ENCODE results near the gene RAB3IP.
"Not testable (repeated sequence)": the region's sequence is repeated elsewhere in the genome, so short reads cannot be mapped to it uniquely, and the experiment has no call there.

Gene RAB3IP

GRCh38 chr12:69756088-69756755, 17.6 kb downstream of the RAB3IP start:
- DNase-seq (ENCODE audit: low read depth), result no peak

GRCh38 chr12:69758105-69758504, 19.4 kb downstream of the RAB3IP start:
- no peak for DNase-seq (ENCODE audit: low read depth)

DNA sequence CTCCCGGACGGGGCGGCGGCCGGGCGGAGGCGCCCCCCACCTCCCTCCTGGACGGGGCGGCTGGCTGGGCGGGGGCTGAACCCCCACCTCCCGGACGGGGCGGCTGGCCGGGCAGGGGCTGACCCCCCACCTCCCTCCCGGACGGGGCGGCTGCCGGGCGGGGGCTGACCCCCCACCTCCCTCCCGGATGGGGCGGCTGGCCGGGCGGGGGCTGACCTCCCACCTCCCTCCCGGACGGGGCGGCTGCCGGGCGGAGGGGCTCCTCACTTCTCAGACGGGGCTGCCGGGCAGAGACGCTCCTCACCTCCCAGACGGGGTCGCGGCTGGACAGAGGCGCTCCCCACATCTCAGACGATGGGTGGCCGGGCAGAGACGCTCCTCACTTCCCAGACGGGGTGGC, 20.9 kb downstream of the RAB3IP start:
- not testable (repeated sequence) for DNase-seq (ENCODE audit: low read depth)

- DNase-seq (ENCODE audit: low read depth), result no peak
Observed at GRCh38 chr12:69765515-69765914, 26.9 kb downstream of the RAB3IP start.

- no peak for DNase-seq (ENCODE audit: low read depth)
Observed at GRCh38 chr12:69766260-69766659, 27.6 kb downstream of the RAB3IP start.

GRCh38 chr12:69779928-69780327, 41.3 kb downstream of the RAB3IP start:
- no peak for DNase-seq (ENCODE audit: low read depth)

- DNase-seq (ENCODE audit: low read depth), result no peak
Observed at GRCh38 chr12:69783365-69783764, 44.7 kb downstream of the RAB3IP start.

GRCh38 chr12:69789351-69789750, 50.7 kb downstream of the RAB3IP start:
- no peak for DNase-seq (ENCODE audit: low read depth)

DNA sequence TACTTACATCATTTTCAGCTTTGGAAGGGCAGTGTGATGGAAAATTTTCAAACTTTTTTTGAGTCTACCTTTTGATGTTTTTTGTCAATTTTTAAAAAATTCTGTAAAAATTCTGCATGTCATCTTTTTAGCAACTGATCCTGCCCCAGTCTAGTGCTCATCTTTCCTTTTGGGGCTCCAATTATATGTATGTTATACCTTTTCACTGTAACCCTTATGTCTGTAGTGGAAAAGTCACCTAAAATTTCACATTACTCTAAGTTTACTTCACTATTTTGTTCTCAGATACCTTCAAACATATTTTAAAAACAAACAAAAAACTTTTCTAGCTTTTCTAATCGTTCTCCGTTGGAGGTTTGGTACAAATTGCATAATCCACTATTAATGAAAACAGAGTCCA, 53.9 kb downstream of the RAB3IP start:
- no peak for DNase-seq (ENCODE audit: low read depth)

- not testable (repeated sequence) for DNase-seq (ENCODE audit: low read depth)
Observed at GRCh38 chr12:69807101-69807897, 68.6 kb downstream of the RAB3IP start.

DNA sequence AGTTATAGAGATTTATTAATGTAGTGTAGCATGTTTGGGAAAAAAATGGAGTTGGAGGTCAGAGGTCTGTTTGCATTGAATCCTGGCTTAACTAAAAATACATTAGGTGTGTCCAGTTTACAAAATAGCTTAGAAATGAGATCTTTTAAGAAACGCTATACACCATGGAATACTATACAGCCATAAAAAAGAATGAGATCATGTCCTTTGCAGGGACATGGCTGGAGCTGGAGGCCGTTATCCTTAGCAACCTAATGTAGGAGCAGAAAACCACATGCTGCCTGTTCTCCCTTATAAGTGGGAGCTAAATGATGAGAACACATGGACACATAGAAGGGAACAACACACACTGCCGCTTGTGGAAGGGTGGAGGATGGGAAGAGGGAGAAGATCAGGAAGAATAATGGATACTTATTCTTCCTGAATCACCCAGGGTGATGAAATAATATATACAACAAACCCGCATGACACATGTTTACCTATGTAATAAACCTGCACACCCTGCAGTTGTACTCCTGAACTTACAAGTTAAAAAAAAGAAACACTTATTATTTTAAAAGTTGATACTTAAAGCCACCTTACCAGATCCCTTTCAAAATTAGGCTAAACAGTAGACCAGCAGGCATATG, 72.3 kb downstream of the RAB3IP start:
- DNase-seq (ENCODE audit: low read depth), result no peak

- no peak for DNase-seq (ENCODE audit: low read depth)
Observed at GRCh38 chr12:69816082-69816481, 77.4 kb downstream of the RAB3IP start.

- DNase-seq (ENCODE audit: low read depth), result no peak
Observed at GRCh38 chr12:69821032-69821455, 82.4 kb downstream of the RAB3IP start.

GRCh38 chr12:69821456-69822159, 82.9 kb downstream of the RAB3IP start:
- DNase-seq (ENCODE audit: low read depth), result no peak

DNA sequence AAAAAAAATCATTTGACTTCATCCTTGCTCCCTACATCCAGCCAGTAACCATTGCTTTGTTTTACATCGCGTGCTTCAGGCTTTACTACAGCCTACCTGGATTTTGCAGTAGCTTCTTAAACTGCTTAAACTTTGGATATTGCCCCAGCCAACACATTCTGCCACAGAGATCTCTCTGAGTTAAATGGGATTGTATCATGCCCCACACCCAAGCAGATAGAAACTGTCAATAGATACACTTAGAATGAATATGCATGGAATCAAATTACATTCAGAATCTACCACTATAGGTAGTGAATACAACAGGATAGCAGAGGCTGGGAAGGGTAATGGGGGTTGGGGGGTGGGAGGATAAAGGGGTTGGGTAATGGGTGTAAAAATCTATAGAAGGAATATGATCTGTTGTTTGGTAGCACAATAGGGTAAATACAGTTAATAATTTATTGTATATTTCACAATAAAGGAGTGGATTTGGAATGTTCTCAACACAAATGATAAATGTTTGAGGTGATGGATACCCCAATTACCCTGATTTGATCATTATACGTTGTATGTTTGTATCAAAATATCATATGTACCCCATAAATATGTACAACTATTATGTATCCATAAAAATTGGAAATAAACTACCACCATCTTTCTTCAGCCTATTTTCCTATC, 83.7 kb downstream of the RAB3IP start:
- no peak for DNase-seq (ENCODE audit: low read depth)

- no peak for DNase-seq (ENCODE audit: low read depth)
Observed at GRCh38 chr12:69824028-69824427, 85.4 kb downstream of the RAB3IP start.

DNA sequence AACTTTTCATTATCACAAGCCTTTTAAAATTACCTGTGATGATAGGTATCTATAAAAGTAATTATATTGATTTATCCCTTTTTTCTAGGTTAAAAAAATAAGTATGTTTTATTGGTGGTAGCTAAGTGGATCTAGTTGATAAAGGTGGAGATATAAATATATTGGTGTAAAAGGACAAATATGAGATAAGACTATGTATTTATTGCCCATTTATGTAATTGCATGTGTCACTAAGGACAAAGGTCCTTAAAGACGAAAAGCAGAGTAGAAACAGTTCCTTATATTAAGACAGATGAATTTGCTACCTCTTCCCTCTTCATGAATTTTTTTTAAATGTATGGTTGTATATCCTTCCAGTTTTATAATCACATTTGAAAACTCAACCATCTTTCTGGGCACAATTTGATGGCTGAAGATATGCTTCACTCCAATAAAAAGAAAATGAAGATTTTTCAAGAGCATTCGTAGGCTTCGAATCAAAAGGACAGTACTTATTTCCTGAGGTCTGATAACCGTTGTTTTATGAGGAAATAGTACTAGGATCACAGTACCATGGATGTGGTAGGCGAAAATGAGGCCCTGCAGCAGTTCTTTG, 86.4 kb downstream of the RAB3IP start, which contains the start of gene MYRFL:
MYRFL (plus strand) TSS at position 262 of the 595 bp plus-strand sequence; CDS start at position 553, 291 bp downstream.
- no peak for DNase-seq (ENCODE audit: low read depth)

DNA sequence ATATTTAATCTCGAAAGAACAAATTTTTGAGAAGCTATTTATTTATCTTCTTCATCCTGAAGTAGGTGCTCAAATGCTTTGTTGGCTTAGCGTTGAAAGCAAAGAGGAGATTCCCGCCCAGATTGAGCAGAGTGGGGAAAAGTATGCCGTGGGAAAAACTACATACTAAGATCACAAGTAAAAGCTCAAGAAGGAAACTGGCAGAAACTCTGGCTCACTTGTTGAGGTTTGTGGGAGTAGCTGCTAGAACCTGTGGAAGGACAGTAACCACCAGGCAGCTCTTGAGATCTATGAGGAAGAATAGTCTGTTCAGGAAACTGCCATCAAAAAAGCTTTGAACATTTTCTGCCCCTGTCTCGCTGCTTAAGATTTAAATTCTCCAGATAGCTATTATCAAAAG, 90.2 kb downstream of the RAB3IP start:
- no peak for DNase-seq (ENCODE audit: low read depth)

- DNase-seq (ENCODE audit: low read depth), result no peak
Observed at GRCh38 chr12:69833696-69834095, 95.0 kb downstream of the RAB3IP start.

DNA sequence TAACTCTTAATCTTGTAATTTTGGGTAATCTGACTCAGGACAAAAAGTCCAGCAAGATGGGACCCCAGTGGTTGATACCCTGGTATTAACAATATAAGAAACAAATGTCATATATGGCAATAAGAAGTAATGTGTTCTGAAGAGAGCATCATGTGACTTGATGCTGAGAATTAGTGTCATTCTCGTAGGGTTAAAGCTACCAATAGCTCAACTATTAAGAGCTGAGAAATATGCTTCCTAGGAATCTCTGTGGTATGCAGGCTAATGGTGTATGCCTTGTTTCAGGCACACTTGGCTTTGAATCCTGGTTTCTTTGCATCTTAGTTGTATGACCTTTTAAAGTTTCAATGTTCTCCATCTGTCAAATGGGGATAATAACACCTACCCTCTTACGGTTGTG, 95.5 kb downstream of the RAB3IP start:
- DNase-seq (ENCODE audit: low read depth), result no peak

- DNase-seq (ENCODE audit: low read depth), result no peak
Observed at GRCh38 chr12:69834576-69834975, 95.9 kb downstream of the RAB3IP start.
